Measurements from ENCODE around the gene FAM174A.

Gene FAM174A

GRCh38 chr5:100574716-100575115 lies 39.5 kb downstream of the FAM174A start:
- ChIA-PET CTCF (no interaction called here), POLR2A (no interaction called here)
- DNase-seq: no peak
- Histone ChIP-seq H3K9me3 (ENCODE audit: control extremely low read depth in 1 of 5, control insufficient read depth in 4 of 5, insufficient read depth in 2 of 5, low read depth in 1 of 5, low read length in 4 of 5) (no peaks in the 10 kb centered on the region), H3K36me3 (ENCODE audit: control insufficient read depth in 4 of 4, insufficient read depth in 4 of 4, low read length in 3 of 4) (peaks cover 0 to 3% (median under 1%) of the 10 kb centered on the region in 4 experiments), H3K27me3 (replicated peaks in 2 of 5; ENCODE audit: control insufficient read depth in 4 of 5, insufficient read depth in 5 of 5, low read length in 4 of 5) (no peaks in the 10 kb centered on the region), H3K27ac (ENCODE audit: insufficient read depth in 1 of 2, low read depth in 1 of 2, low read length in 2 of 2, poor library complexity in 1 of 2, severe bottlenecking in 2 of 2) (no peak overlapping the region), H3K4me3 (ENCODE audit: control insufficient read depth in 1 of 7, extremely low read depth in 1 of 7, insufficient read depth in 4 of 7, low read depth in 2 of 7, low read length in 6 of 7) (no peak overlapping the region), H3K4me1 (ENCODE audit: control extremely low read depth in 1 of 4, control insufficient read depth in 4 of 4, insufficient read depth in 4 of 4, low read length in 3 of 4) (peaks cover 0 to 3% (median 1%) of the 10 kb centered on the region in 4 experiments)
- WGBS (ENCODE audit: insufficient coverage): 100% methylated on average over 1 of the region's 2 CpGs

- no peak overlapping the region for H3K4me3 ChIP-seq (ENCODE audit: control insufficient read depth in 1 of 7, extremely low read depth in 1 of 7, insufficient read depth in 4 of 7, low read depth in 2 of 7, low read length in 6 of 7)
- H3K4me1 ChIP-seq (ENCODE audit: control extremely low read depth in 1 of 4, control insufficient read depth in 4 of 4, insufficient read depth in 4 of 4, low read length in 3 of 4): peaks cover 0 to 3% (median 1%) of the 10 kb centered on the region in 4 experiments
- no peaks in the 10 kb centered on the region for H3K27me3 ChIP-seq (replicated peaks in 2 of 5; ENCODE audit: control insufficient read depth in 4 of 5, insufficient read depth in 5 of 5, low read length in 4 of 5)
- POLR2A ChIA-PET: no interaction called here
- no peak for DNase-seq
- CTCF ChIA-PET: no interaction called here
- H3K9me3 ChIP-seq (ENCODE audit: control extremely low read depth in 1 of 5, control insufficient read depth in 4 of 5, insufficient read depth in 2 of 5, low read depth in 1 of 5, low read length in 4 of 5): no peaks in the 10 kb centered on the region
- peaks cover 0 to 3% (median under 1%) of the 10 kb centered on the region in 4 experiments for H3K36me3 ChIP-seq (ENCODE audit: control insufficient read depth in 4 of 4, insufficient read depth in 4 of 4, low read length in 3 of 4)
- H3K27ac ChIP-seq (ENCODE audit: insufficient read depth in 1 of 2, low read depth in 1 of 2, low read length in 2 of 2, poor library complexity in 1 of 2, severe bottlenecking in 2 of 2): no peak overlapping the region
These were observed 40.6 kb downstream of the FAM174A start for GRCh38 chr5:100575815-100576214.

GRCh38 chr5:100576217-100576751 lies 41.1 kb downstream of the FAM174A start:
- peaks cover 0 to 6% (median 1%) of the 10 kb centered on the region in 4 experiments for H3K36me3 ChIP-seq (ENCODE audit: control insufficient read depth in 4 of 4, insufficient read depth in 4 of 4, low read length in 3 of 4)
- no peaks in the 10 kb centered on the region for H3K9me3 ChIP-seq (ENCODE audit: control extremely low read depth in 1 of 5, control insufficient read depth in 4 of 5, insufficient read depth in 2 of 5, low read depth in 1 of 5, low read length in 4 of 5)
- H3K4me3 ChIP-seq (ENCODE audit: control insufficient read depth in 1 of 7, extremely low read depth in 1 of 7, insufficient read depth in 4 of 7, low read depth in 2 of 7, low read length in 6 of 7): no peak overlapping the region
- CTCF ChIA-PET: no interaction called here
- peaks cover 0 to 3% (median 1%) of the 10 kb centered on the region in 4 experiments for H3K4me1 ChIP-seq (ENCODE audit: control extremely low read depth in 1 of 4, control insufficient read depth in 4 of 4, insufficient read depth in 4 of 4, low read length in 3 of 4)
- POLR2A ChIA-PET: no interaction called here
- H3K27me3 ChIP-seq (replicated peaks in 2 of 5; ENCODE audit: control insufficient read depth in 4 of 5, insufficient read depth in 5 of 5, low read length in 4 of 5): no peaks in the 10 kb centered on the region
- no peak overlapping the region for H3K27ac ChIP-seq (ENCODE audit: insufficient read depth in 1 of 2, low read depth in 1 of 2, low read length in 2 of 2, poor library complexity in 1 of 2, severe bottlenecking in 2 of 2)
- WGBS (ENCODE audit: insufficient coverage): 100% methylated on average over 1 of the region's 2 CpGs
- DNase-seq: no peak

- Histone ChIP-seq H3K4me1 (ENCODE audit: control extremely low read depth in 1 of 4, control insufficient read depth in 4 of 4, insufficient read depth in 4 of 4, low read length in 3 of 4) (peaks cover 0 to 3% (median 1%) of the 10 kb centered on the region in 4 experiments), H3K9me3 (ENCODE audit: control extremely low read depth in 1 of 5, control insufficient read depth in 4 of 5, insufficient read depth in 2 of 5, low read depth in 1 of 5, low read length in 4 of 5) (no peaks in the 10 kb centered on the region), H3K27ac (ENCODE audit: insufficient read depth in 1 of 2, low read depth in 1 of 2, low read length in 2 of 2, poor library complexity in 1 of 2, severe bottlenecking in 2 of 2) (no peak overlapping the region), H3K27me3 (replicated peaks in 2 of 5; ENCODE audit: control insufficient read depth in 4 of 5, insufficient read depth in 5 of 5, low read length in 4 of 5) (no peaks in the 10 kb centered on the region), H3K36me3 (ENCODE audit: control insufficient read depth in 4 of 4, insufficient read depth in 4 of 4, low read length in 3 of 4) (peaks cover 0 to 9% (median 3%) of the 10 kb centered on the region in 4 experiments), H3K4me3 (ENCODE audit: control insufficient read depth in 1 of 7, extremely low read depth in 1 of 7, insufficient read depth in 4 of 7, low read depth in 2 of 7, low read length in 6 of 7) (no peak overlapping the region)
- ChIA-PET CTCF (no interaction called here), POLR2A (no interaction called here)
- no peak for DNase-seq
- WGBS (ENCODE audit: insufficient coverage): no CpG with 5 or more reads among the region's 1 CpG
These were observed 42.3 kb downstream of the FAM174A start for GRCh38 chr5:100577506-100577905.

GRCh38 chr5:100584069-100584468 lies 48.9 kb downstream of the FAM174A start:
- no peak overlapping the region for H3K27ac ChIP-seq (ENCODE audit: insufficient read depth in 1 of 2, low read depth in 1 of 2, low read length in 2 of 2, poor library complexity in 1 of 2, severe bottlenecking in 2 of 2)
- no peaks in the 10 kb centered on the region for H3K9me3 ChIP-seq (ENCODE audit: control extremely low read depth in 1 of 5, control insufficient read depth in 4 of 5, insufficient read depth in 2 of 5, low read depth in 1 of 5, low read length in 4 of 5)
- no peak overlapping the region for H3K4me3 ChIP-seq (ENCODE audit: control insufficient read depth in 1 of 7, extremely low read depth in 1 of 7, insufficient read depth in 4 of 7, low read depth in 2 of 7, low read length in 6 of 7)
- whole genome bisulfite sequencing (ENCODE audit: insufficient coverage): no CpG with 5 or more reads among the region's 1 CpG
- ChIA-PET CTCF (interaction anchor here (1.7 kb wide), 1 partner anchor 11 kb away, joined by 4 read pairs; no protein-coding TSS in a partner anchor), POLR2A (no interaction called here)
- peak in 1 of 3 donors; percentile 13 for DNase-seq
- H3K36me3 ChIP-seq (ENCODE audit: control insufficient read depth in 4 of 4, insufficient read depth in 4 of 4, low read length in 3 of 4): peaks cover 0 to 11% (median 4%) of the 10 kb centered on the region in 4 experiments
- H3K4me1 ChIP-seq (ENCODE audit: control extremely low read depth in 1 of 4, control insufficient read depth in 4 of 4, insufficient read depth in 4 of 4, low read length in 3 of 4): peaks cover 0 to 6% (median 1%) of the 10 kb centered on the region in 4 experiments
- no peaks in the 10 kb centered on the region for H3K27me3 ChIP-seq (replicated peaks in 2 of 5; ENCODE audit: control insufficient read depth in 4 of 5, insufficient read depth in 5 of 5, low read length in 4 of 5)

GRCh38 chr5:100584889-100585288 lies 49.7 kb downstream of the FAM174A start:
- Histone ChIP-seq H3K9me3 (ENCODE audit: control extremely low read depth in 1 of 5, control insufficient read depth in 4 of 5, insufficient read depth in 2 of 5, low read depth in 1 of 5, low read length in 4 of 5) (no peaks in the 10 kb centered on the region), H3K27ac (ENCODE audit: insufficient read depth in 1 of 2, low read depth in 1 of 2, low read length in 2 of 2, poor library complexity in 1 of 2, severe bottlenecking in 2 of 2) (no peak overlapping the region), H3K4me3 (ENCODE audit: control insufficient read depth in 1 of 7, extremely low read depth in 1 of 7, insufficient read depth in 4 of 7, low read depth in 2 of 7, low read length in 6 of 7) (no peak overlapping the region), H3K36me3 (ENCODE audit: control insufficient read depth in 4 of 4, insufficient read depth in 4 of 4, low read length in 3 of 4) (peaks cover 0 to 11% (median 4%) of the 10 kb centered on the region in 4 experiments), H3K27me3 (replicated peaks in 2 of 5; ENCODE audit: control insufficient read depth in 4 of 5, insufficient read depth in 5 of 5, low read length in 4 of 5) (no peaks in the 10 kb centered on the region), H3K4me1 (ENCODE audit: control extremely low read depth in 1 of 4, control insufficient read depth in 4 of 4, insufficient read depth in 4 of 4, low read length in 3 of 4) (peaks cover 0 to 6% (median 1%) of the 10 kb centered on the region in 4 experiments)
- ChIA-PET CTCF (no interaction called here), POLR2A (no interaction called here)
- WGBS (ENCODE audit: insufficient coverage): no CpG with 5 or more reads among the region's 5 CpGs
- no peak for DNase-seq

GRCh38 chr5:100590867-100591266 lies 55.7 kb downstream of the FAM174A start:
- Histone ChIP-seq H3K4me3 (ENCODE audit: control insufficient read depth in 1 of 7, extremely low read depth in 1 of 7, insufficient read depth in 4 of 7, low read depth in 2 of 7, low read length in 6 of 7) (no peak overlapping the region), H3K27ac (ENCODE audit: insufficient read depth in 1 of 2, low read depth in 1 of 2, low read length in 2 of 2, poor library complexity in 1 of 2, severe bottlenecking in 2 of 2) (no peak overlapping the region), H3K9me3 (ENCODE audit: control extremely low read depth in 1 of 5, control insufficient read depth in 4 of 5, insufficient read depth in 2 of 5, low read depth in 1 of 5, low read length in 4 of 5) (no peaks in the 10 kb centered on the region), H3K27me3 (replicated peaks in 2 of 5; ENCODE audit: control insufficient read depth in 4 of 5, insufficient read depth in 5 of 5, low read length in 4 of 5) (no peaks in the 10 kb centered on the region), H3K4me1 (ENCODE audit: control extremely low read depth in 1 of 4, control insufficient read depth in 4 of 4, insufficient read depth in 4 of 4, low read length in 3 of 4) (no peaks in the 10 kb centered on the region), H3K36me3 (ENCODE audit: control insufficient read depth in 4 of 4, insufficient read depth in 4 of 4, low read length in 3 of 4) (peaks cover 0 to 4% (median 2%) of the 10 kb centered on the region in 4 experiments)
- POLR2A ChIA-PET: no interaction called here
- CTCF ChIA-PET: interaction anchor here (1.2 kb wide), 1 partner anchor 24 kb away, joined by 3 read pairs; no protein-coding TSS in a partner anchor
- no CpG with 5 or more reads among the region's 1 CpG for WGBS (ENCODE audit: insufficient coverage)
- no peak for DNase-seq
